Natural killer cell (primary cell): ENCODE results near the gene AQP11. TPM values are rescaled to one million over a fixed set of nuclear protein-coding genes. Genes with fewer than 3 reads are reported as not detected.

Source experiments
- ATAC-seq, 3 donors: fragments of 150-1000 bp in 2 of 3; fragments of 200-7000 bp in 1 of 3; cut with Tn5 transposase; 1 replicate in 1 of 3; 2 replicates in 2 of 3; pipeline ENCODE4 v1.10.0; 2021; ENCODE audit warnings: mild to moderate bottlenecking in 2 of 3, moderate library complexity in 2 of 3
- DNase-seq, 2 donors: peaks; one replicate each; pipeline versions ENCODE4 v3.0.0 to v3.0.0-alpha.2; 2013 to 2021; ENCODE audit warnings: mixed read lengths in 1 of 2
- H3K27ac ChIP-seq: one replicate; pipeline ENCODE4 v1.5.1; 2013; ENCODE audit warnings: mild to moderate bottlenecking, low read length
- H3K27me3 ChIP-seq: one replicate; pipeline ENCODE4 v1.6.1; 2013; ENCODE audit warnings: low read length; ENCODE audit not compliant: control insufficient read depth, insufficient read depth
- H3K36me3 ChIP-seq: one replicate; pipeline ENCODE4 v1.6.1; 2013; ENCODE audit warnings: low read length; ENCODE audit not compliant: control insufficient read depth, insufficient read depth
- H3K4me1 ChIP-seq: one replicate; pipeline ENCODE4 v1.6.1; 2013; ENCODE audit warnings: low read length; ENCODE audit not compliant: control insufficient read depth, insufficient read depth
- H3K4me3 ChIP-seq: one replicate; pipeline ENCODE4 v1.5.1; 2013; ENCODE audit warnings: low read length
- H3K9me3 ChIP-seq: one replicate; pipeline ENCODE4 v1.6.1; 2013; ENCODE audit warnings: low read length; ENCODE audit not compliant: control insufficient read depth, insufficient read depth
- H3K27ac Mint-ChIP-seq, 2 donors: one replicate each; pipeline ENCODE4 v1.8.0; 2022; ENCODE audit warnings: mild to moderate bottlenecking in 2 of 2, mixed read lengths in 2 of 2, moderate library complexity in 1 of 2
- H3K27me3 Mint-ChIP-seq, 2 donors: one replicate each; pipeline ENCODE4 v1.8.0; 2022; ENCODE audit warnings: low read depth in 2 of 2, mixed read lengths in 2 of 2
- H3K36me3 Mint-ChIP-seq: one replicate; pipeline ENCODE4 v1.8.0; 2022; ENCODE audit warnings: mixed read lengths
- H3K4me1 Mint-ChIP-seq, 2 donors: one replicate each; pipeline ENCODE4 v1.8.0; 2022; ENCODE audit warnings: mixed read lengths in 2 of 2
- H3K4me3 Mint-ChIP-seq: one replicate; pipeline ENCODE4 v1.8.0; 2022; ENCODE audit warnings: mild to moderate bottlenecking, moderate library complexity, mixed read lengths
- H3K9me3 Mint-ChIP-seq, 2 donors: one replicate each; pipeline ENCODE4 v1.8.0; 2022; ENCODE audit warnings: mixed read lengths in 2 of 2
- WGBS: methylation state at CpG from one replicate; pipeline ENCODE4 v1.1.7; 2013; ENCODE audit warnings: missing lambda C conversion rate; ENCODE audit not compliant: insufficient coverage; 5-methylcytosine and 5-hydroxymethylcytosine counted together
- intact Hi-C: fragments of 100-400 bp; cut with micrococcal nuclease; formaldehyde crosslinking; loops from one replicate; pipeline ENCODE4 v1.14.2; 2022
- total RNA-seq, 4 donors: library from RNA; stranded (reverse); fragments of 120-200 nt in 1 of 4; gene quantifications; one replicate each; pipeline versions ENCODE4 v1.2.3 to v1.2.4, GENCODE V29; 2013 to 2022
- TF ChIP-seq, protein P1 (sequence below): fragments of 200-600 bp; IDR thresholded peaks from one replicate; pipeline ENCODE4 v1.8.0; 2022; ENCODE audit warnings: antibody characterized with exemption

The AQP11 gene
- total RNA-seq, 3 donors from 2014 or later (not counting 1 experiment from before 2014, with no cell fraction given) = 0.21 to 0.55 (median 0.50) TPM

DNA sequence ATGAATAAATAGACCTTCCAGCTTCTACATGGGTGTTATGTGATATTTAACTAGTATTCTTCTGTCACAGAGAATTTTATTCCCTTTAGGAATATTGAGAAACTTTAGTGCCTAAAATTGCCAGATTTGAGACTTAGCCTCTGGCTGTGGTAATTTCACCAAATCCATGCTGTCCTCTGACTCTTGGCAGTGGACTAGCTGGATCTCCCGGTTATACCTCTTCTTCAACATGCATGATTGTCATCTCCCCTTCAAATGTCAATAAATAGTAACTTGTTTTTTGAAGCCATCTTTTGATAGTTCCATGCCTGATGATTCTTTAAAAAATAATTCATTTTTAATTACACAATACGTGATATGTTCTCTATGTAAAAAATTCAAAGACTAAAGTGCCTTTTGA lies 8.4 kb downstream of the AQP11 start:
- intact Hi-C loops = no loop called here
- no peaks in the 10 kb centered on the region for H3K27me3 ChIP-seq
- Mint-ChIP-seq H3K36me3 (no peaks in the 10 kb centered on the region), H3K27ac (no peak overlapping the region), H3K27me3 (no peaks in the 10 kb centered on the region), H3K4me3 (no peak overlapping the region), H3K4me1 (no peaks in the 10 kb centered on the region), H3K9me3 (no peaks in the 10 kb centered on the region)
- no peak overlapping the region for H3K4me3 ChIP-seq
- ATAC-seq (no peak), DNase-seq (no peak)
- no peaks in the 10 kb centered on the region for H3K9me3 ChIP-seq
- WGBS = 100% methylated on average over 2 of the region's 2 CpGs
- TF ChIP-seq, protein P1, sequence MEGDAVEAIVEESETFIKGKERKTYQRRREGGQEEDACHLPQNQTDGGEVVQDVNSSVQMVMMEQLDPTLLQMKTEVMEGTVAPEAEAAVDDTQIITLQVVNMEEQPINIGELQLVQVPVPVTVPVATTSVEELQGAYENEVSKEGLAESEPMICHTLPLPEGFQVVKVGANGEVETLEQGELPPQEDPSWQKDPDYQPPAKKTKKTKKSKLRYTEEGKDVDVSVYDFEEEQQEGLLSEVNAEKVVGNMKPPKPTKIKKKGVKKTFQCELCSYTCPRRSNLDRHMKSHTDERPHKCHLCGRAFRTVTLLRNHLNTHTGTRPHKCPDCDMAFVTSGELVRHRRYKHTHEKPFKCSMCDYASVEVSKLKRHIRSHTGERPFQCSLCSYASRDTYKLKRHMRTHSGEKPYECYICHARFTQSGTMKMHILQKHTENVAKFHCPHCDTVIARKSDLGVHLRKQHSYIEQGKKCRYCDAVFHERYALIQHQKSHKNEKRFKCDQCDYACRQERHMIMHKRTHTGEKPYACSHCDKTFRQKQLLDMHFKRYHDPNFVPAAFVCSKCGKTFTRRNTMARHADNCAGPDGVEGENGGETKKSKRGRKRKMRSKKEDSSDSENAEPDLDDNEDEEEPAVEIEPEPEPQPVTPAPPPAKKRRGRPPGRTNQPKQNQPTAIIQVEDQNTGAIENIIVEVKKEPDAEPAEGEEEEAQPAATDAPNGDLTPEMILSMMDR = no peak
- H3K36me3 ChIP-seq = no peaks in the 10 kb centered on the region
- no peak overlapping the region for H3K27ac ChIP-seq
- H3K4me1 ChIP-seq = no peaks in the 10 kb centered on the region

DNA sequence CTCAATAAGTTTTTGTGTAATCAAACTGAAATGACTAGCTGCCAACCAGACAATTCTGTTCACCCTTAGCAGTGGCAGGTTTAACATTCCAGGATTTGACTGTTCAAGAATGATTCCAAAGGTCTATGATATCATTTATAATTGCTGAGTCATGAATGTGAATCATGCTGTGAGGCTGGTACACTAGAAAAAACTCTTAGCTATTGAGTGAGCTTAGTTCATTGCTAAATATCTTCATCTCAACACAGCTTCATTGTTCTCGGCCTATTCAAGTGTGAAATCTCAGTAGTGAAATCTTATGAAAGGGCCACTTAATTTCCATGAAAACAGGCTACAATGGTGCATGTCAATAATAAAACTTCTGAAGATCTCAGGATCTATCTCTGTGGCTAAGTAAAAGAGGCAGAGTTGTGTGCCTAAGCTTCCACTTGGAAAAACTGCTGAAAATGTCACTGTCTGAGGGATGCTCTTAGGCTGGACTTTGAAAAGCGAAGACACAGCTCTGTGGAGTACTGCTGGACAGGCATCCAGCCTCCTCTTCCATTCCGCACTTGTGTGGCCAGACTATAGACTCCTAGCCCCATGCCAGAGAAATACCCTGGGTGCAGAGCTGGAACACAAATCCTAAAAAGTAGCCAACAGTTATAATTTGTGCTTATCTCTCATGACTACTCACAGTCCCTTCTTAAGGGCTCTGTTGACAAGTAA lies 12.8 kb downstream of the AQP11 start:
- intact Hi-C loops = no loop called here
- no peak overlapping the region for H3K4me3 ChIP-seq
- H3K27me3 ChIP-seq = no peaks in the 10 kb centered on the region
- H3K27ac ChIP-seq = no peak overlapping the region
- no peaks in the 10 kb centered on the region for H3K4me1 ChIP-seq
- H3K4me1 Mint-ChIP-seq = no peaks in the 10 kb centered on the region
- TF ChIP-seq, protein P1 = no peak
- no peak overlapping the region for H3K4me3 Mint-ChIP-seq
- no peaks in the 10 kb centered on the region for H3K9me3 ChIP-seq
- DNase-seq (no peak), ATAC-seq (no peak)
- H3K36me3 ChIP-seq = peaks cover 8% of the 10 kb centered on the region
- H3K9me3 Mint-ChIP-seq = no peaks in the 10 kb centered on the region
- no peaks in the 10 kb centered on the region for H3K27me3 Mint-ChIP-seq
- 98% methylated on average over 3 of the region's 3 CpGs for WGBS
- H3K27ac Mint-ChIP-seq = no peak overlapping the region
- H3K36me3 Mint-ChIP-seq = no peaks in the 10 kb centered on the region

DNA sequence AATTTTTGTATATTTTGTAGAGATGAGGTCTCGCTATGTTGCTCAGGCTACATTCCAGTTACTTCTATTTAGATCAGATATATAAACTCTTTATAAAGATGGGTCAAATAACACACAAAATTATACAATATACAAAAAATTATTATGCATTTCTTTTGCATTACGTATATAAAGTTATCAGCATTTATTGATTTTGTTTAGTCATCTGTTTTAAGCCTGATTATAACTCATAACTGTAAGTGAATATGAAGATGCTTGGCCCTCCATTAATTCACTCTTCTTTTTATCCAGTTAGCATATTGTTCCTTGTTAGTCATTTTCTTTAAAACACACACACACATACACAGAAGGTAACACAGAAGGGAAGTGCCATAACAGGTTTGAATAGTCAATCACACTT lies 14.5 kb downstream of the AQP11 start:
- DNase-seq (no peak), ATAC-seq (no peak)
- no peak overlapping the region for H3K27ac Mint-ChIP-seq
- Histone ChIP-seq H3K4me1 (no peaks in the 10 kb centered on the region), H3K4me3 (no peak overlapping the region), H3K36me3 (peaks cover 18% of the 10 kb centered on the region), H3K9me3 (no peaks in the 10 kb centered on the region), H3K27ac (no peak overlapping the region), H3K27me3 (no peaks in the 10 kb centered on the region)
- H3K9me3 Mint-ChIP-seq = no peaks in the 10 kb centered on the region
- WGBS = no CpG with 5 or more reads among the region's 2 CpGs
- H3K4me3 Mint-ChIP-seq = no peak overlapping the region
- H3K36me3 Mint-ChIP-seq = no peaks in the 10 kb centered on the region
- H3K4me1 Mint-ChIP-seq = no peaks in the 10 kb centered on the region
- intact Hi-C loops = no loop called here
- no peaks in the 10 kb centered on the region for H3K27me3 Mint-ChIP-seq
- TF ChIP-seq, protein P1 = no peak

DNA sequence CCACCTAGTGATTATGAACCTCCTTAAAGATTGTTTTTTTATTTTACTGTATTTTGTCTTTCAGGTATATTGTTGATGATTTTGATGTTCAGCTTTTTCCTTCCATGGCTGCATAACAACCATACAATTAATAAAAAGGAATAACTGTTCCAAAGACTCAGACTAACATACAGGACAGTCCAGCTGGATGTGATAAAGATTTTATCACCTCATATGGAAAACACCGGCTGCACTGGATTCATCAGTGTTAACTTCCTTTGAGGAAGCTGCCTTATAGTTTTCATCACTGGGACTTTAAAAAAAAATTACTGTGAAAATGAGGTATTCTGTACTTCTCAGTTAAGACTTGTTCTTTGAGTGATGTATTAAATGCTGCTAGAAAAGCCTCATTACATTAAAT lies 19.5 kb downstream of the AQP11 start:
- intact Hi-C loops = no loop called here
- DNase-seq (no peak), ATAC-seq (no peak)
- H3K27me3 ChIP-seq = no peaks in the 10 kb centered on the region
- no peak overlapping the region for H3K4me3 ChIP-seq
- H3K4me3 Mint-ChIP-seq = no peak overlapping the region
- no peaks in the 10 kb centered on the region for H3K9me3 Mint-ChIP-seq
- no peaks in the 10 kb centered on the region for H3K9me3 ChIP-seq
- H3K36me3 ChIP-seq = peaks cover 27% of the 10 kb centered on the region
- no peaks in the 10 kb centered on the region for H3K36me3 Mint-ChIP-seq
- no peak overlapping the region for H3K27ac ChIP-seq
- no peaks in the 10 kb centered on the region for H3K27me3 Mint-ChIP-seq
- H3K4me1 ChIP-seq = no peaks in the 10 kb centered on the region
- H3K4me1 Mint-ChIP-seq = no peaks in the 10 kb centered on the region
- no CpG with 5 or more reads among the region's 1 CpG for WGBS
- no peak overlapping the region for H3K27ac Mint-ChIP-seq
- TF ChIP-seq, protein P1 = no peak
